NOMO-1 (cell line): Measurements from ENCODE around the gene AGRP.
A peak's percentile ranks its signal among the peaks of the same experiment; 100 is the strongest.
"Not testable (repeated sequence)": the region's sequence is repeated elsewhere in the genome, so short reads cannot be mapped to it uniquely, and the experiment has no call there.

Experiments used
- DNase-seq, 2 experiments: peaks; one replicate each; lab custom pipeline; 2025; ENCODE audit not compliant: unreplicated experiment in 2 of 2; lab: John Stamatoyannopoulos, UW

The AGRP gene, protein sequence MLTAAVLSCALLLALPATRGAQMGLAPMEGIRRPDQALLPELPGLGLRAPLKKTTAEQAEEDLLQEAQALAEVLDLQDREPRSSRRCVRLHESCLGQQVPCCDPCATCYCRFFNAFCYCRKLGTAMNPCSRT

DNA sequence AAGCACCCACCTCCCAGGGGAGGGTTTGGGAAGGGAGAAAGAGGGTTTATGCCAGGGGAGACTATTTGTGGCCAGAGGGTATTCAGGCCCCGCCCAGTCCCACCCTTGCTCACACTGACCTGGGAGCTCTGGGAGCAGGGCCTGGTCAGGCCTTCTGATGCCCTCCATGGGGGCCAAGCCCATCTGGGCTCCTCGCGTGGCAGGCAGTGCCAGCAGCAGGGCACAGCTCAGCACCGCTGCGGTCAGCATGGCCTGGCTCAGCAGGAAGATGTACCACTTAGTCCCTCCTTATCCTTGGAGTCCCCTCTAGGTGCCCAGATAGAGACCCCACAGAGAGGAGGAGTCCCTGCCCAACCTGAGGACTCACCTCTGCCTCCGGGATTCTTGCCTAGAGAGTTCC is at the start of gene AGRP:
TSS of gene AGRP (minus strand) at position 398 of the 400 bp plus-strand sequence. CDS start at position 249, 149 bp downstream.
- DNase-seq, result no peak

DNA sequence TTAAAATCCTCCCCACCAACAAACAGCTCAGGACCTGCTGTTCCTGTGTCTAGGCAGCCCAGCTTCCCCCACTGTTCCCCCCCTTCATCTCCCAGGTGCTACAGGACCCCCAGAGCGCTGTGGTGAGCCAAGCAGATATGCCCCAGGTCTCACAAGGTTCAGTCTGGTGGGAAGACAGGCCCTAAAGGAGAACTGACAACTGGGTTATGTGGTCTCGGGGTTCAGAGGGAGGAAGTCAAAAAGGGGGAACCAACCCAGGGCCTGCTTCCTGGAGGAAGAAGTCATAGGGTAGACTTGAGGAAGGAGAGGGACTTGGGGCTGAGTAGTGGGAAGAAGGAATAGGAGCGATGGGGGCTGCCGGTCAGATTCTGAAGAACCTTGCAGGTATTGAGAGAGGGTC is 47.9 kb upstream of the AGRP start:
- DNase-seq, result peak; percentile 63 to 78

DNA sequence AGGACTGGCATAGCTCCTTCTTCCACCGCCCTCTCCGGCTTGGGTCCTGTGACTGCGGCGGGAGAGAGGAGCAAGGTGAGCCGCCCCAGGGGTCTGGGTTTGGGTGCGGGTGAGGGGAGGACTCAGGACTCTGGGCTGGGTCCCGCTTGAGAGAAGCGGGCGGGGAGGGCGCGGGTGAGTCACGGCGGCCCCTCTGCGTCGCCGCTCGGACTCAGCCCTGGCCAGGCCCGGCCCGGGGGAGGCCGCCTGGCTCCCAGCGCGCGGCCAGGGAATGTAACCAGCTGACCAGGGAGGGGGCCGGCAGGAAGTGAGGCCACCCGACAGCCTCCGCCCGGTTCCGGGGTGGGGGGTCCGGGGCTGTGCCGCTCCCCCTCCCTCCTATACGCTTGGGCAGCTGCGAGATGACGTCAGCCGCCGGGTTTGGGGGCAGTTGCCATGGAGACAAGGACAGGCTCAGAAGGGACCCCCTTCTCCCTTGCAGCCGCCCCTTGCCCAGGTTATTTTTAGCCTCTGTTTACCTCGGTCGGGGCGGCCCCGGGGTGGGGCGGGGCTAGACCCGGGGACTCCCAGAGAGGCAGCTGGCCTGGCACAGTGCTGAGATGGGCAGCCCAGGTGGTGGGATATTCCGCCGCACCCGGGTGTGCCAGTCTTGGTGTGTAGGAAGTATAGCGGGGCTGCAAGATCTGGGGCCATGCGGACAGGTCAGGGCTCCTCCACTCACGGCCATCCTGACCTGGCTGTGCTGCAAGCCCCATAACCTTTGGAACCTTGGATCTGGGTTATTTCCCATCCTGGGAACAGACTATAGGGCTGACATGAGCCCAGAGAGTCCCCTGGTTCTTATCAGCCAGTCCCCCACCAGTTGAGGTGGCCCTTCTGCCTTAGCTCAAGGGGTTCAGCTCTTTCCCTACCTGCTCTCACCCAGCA is 46.9 kb upstream of the AGRP start:
- no peak for DNase-seq

DNA sequence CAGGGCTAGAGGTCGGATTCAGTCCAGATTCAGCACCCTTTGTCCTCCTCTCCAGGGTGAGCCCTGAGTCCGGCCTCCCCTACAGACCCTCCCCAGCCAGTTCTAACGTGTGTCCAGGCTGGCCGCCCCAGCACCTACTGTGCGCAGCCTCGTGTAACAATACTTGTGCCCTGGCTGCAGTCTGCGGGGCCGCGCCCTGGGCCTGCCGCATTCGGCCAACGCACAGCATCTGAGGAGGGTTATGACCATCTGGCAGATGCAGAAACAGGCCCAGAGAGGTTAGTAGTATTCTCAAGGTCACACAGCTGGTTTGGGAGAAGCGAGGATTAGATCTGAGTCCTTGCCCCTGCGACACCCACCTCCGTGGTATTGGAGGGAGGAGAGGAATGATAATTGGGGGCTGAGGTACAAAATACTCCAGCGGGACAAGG is 46.2 kb upstream of the AGRP start:
- no peak for DNase-seq

DNA sequence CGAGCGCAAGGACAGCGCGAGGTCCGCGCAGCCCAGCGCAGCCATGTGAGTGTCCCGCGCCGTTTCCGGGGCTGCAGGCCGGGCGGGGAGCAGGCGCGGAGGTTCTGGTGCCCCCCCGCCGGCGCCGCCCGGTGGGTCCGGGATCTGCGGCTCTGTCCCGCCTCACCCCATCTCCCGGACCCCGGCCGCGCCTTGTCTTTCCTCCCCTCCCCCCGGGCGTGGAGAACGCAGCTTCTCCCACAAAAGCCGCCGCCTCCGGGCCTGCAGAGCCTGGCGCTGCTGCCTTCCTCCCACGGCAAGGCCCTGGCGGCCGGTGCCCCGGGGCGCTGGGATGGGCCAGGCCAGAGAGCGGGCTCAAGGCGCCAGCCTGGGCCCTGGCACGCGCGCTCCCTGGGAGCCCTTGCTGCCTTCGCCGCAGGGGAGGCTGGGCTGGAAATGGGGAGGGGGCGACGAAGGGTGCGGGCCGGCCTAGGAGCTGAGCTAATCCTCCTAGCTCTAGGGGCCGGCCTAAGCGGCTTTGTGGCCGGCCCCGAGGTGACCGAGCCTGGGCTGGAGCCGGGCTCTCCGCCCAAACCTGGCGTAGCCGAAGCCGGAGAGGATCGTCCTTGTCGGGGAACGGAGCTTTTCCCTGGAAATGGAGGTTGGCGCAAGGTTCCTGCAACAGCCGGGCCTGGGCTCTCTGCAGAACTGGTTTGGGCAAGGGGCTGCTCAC is 45.7 kb upstream of the AGRP start:
- DNase-seq, result no peak

DNA sequence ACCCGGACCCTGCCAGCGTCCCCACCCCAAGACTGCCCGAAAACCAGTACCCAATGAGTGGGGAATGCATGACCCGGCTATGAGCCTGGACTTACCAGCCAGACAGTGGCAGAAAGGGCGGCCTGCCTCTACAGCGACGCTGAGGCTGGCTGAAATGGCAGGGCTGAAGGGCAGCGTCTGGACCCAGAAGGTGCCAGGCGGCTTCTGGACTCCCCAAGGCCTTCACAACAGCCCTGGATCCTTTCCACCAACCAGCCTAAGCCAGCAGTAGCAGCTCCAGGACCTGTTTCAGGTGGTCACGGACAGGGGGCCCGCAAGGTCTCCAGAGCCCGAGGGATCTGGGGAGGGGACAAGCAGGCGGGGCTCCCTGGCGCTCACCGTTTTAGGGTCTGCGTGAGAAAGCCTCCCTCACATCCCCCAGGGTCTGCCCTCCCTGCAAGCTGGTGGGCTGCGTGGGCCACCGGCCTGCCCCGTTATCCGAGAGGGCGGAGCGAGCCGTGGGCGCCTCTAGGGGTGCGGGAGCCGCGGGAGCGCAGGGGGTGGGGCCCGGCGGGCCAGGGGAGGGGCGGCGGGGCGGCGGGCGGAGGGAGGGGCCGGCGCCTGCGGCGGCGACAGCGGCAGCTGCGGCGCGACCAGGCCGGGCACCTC is 45.0 kb upstream of the AGRP start, which contains the start of gene RIPOR1:
TSS of gene RIPOR1 (plus strand) at position 608 of the 648 bp plus-strand sequence. CDS start 9,618 bp downstream, outside the sequence.
- DNase-seq, result no peak

DNA sequence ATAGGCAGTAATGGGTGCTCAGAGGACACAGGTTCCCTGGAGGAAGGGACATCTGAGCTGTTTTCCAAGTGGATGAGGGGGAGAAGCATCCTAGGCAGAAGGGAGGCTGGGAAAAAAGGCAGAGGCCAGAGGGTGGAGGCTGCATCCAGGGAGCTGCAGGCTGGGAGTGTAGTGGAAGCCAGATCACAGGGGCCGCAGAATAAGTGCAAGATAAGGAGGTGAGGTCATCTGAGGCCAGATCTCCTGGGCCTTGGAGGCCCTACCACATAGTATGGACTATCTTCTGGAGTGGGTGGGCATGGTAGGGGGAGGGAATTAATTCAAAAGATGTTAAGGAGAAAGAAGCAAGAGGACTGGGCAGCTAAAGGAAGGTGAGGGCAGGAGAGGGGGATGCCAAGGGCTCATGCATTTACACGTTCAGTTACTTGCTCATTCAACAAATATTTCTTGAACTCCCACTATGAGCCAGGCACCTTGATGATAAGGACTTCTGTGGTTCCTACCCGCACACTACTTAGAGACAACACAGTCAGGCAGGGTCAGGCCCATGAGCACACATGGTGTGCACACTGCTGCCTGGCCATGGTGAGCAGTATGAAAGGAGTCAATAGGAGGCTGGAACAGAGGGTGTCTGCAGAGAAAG is 42.9 kb upstream of the AGRP start:
- DNase-seq, result no peak

DNA sequence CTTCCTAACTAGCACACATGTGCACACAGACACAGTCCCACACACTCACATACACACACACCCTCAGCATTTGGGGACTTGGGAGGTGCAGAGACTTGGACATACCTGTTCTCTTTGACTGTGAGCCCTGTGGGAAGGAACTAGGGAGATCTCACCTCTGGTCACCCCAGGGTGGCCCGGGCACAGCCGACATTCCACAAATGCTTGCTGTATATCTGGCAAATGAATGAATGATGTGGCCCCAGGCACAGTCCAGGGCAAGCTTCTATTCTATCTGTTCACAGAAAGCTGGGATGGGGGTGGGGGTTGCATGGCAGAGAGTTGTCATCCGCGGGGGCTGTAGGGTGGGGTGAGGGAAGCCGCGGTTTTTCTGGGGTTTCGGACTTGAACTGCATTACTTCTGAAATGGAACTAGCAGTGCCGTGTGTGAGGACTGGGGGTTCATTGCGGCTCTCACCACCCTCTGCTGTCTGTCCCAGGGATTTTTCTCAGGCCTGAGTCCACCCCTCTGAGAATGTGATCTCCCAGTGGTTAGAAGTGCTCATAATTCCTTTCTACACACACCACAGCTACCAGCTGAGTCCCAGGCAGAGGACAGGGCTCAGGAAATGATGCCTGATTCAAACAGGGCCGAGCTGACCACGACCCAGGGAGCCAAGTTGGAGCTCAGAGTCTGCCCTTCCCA is 42.0 kb upstream of the AGRP start:
- DNase-seq, result no peak

DNA sequence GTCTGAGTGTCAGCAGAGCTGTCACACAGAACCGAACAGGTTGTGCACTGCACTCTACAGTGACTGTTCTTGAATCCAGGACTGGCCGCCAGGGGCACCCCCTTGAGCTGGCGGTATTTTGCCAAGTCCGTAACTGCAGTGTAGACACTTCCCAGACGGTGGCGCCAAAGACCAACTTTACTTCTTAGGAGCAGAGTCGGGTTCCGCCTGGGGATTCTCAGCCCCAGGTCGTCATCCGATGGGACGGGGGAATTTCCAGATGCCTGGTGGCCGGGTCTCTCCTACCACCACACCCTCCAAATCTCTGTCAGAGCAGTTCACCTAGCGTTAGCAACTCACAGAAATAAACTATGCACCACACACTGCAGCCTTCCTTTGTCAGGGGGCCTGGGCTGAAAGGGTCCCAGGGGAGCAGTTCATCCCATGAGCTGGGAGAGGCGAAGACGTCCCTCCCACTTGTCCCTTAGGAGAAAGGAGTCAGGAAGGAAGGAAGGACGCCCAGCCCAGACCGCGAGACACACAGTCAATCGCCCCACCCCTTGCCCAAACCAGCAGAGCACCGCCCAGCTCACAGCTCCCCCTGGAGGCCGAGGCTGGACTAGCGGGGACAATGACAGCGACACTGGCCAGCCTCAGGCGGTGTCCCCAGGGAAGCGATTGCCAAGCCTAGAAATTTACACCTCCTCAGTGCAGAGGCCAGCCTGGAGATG is 37.9 kb upstream of the AGRP start:
- DNase-seq, result peak; percentile 90 to 92

DNA sequence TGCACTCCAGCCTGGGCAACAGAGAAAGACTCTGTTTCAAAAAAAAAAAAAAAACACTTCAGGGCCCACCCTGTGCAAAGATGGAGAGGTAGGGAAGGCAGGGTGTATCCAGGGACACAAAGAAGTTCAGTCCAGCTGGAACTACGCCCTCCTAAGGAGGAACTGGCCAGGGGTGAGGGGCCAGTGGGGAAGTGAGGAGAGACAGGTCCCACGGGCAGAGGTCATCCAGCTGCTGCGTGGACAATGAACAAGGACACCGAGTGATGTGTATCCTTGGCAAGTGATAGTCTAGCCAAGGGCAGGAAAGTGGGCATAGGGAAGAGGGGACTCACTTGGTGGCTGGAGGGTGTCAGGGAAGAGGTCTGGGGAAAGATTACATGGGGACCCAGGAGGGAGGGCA is 35.9 kb upstream of the AGRP start:
- no peak for DNase-seq

DNA sequence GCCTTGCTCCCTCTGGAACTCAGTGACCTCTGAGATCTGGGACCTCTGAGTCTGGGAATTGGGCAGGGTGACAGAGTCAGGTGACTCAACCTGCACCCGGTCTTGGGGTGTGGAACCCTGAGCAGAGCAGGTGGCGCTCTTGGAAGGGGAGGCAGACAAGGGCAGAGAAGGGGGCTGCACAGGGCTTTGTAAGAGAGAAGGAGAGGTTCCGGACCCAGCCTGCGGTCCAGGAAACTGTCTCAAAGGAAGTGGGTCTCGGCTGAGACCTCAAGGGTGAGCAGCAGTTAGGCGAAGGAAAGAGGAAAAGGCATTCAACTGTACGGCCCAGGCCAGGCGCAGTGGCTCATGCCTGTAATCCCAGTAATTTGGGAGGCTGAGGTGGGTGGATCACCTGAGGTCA is 35.3 kb upstream of the AGRP start:
- DNase-seq, result no peak

DNA sequence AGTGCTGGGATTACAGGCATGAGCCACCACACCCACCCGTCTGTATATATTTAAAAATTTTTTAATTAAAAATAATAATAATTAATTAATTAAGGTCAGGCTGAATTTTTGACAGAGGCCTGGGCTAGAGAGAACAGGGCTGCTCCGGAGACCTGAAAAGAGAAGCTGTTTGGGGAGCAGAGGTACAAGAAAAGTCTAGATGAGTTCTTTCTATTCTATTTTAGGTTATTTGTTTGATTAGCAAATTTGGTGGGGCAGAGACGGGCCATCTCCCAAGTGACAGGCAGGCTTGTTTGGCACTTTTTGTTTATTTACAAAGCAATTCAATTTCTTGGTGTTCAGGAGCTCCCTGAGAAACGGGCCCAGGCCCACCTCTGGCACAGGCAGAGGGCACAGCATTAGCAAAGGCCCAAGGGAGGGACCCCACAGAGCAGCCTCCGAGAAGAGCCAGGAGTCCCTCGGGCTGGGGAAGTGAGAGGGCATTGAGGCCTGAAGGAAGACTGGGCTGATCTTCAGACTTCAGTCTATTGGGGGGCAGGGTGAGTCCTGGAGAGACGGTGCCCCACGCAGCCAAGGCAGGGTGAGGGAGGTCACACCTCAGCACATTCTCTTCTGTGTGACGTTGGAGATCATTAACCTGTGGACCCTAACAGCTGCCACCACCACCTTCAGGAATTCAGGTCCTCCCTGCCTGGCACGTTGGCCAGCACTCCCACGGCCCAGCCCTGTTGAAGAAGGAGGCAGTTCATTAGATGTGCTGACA is 34.5 kb upstream of the AGRP start:
- DNase-seq, result no peak

DNA sequence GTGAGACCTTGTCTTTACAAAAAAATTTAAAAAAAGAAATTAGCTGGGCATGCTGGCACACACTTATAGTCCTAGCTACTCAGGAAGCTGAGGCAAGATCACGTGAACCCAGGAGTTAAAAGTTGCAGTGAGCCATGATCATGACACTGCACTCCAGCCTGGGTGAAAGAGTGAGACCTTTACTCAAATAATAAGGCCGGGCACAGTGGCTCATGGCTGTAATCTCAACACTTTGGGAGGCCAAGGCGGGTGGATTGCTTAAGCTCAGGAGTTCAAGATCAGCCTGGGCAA is 33.8 kb upstream of the AGRP start:
- DNase-seq, result no peak

DNA sequence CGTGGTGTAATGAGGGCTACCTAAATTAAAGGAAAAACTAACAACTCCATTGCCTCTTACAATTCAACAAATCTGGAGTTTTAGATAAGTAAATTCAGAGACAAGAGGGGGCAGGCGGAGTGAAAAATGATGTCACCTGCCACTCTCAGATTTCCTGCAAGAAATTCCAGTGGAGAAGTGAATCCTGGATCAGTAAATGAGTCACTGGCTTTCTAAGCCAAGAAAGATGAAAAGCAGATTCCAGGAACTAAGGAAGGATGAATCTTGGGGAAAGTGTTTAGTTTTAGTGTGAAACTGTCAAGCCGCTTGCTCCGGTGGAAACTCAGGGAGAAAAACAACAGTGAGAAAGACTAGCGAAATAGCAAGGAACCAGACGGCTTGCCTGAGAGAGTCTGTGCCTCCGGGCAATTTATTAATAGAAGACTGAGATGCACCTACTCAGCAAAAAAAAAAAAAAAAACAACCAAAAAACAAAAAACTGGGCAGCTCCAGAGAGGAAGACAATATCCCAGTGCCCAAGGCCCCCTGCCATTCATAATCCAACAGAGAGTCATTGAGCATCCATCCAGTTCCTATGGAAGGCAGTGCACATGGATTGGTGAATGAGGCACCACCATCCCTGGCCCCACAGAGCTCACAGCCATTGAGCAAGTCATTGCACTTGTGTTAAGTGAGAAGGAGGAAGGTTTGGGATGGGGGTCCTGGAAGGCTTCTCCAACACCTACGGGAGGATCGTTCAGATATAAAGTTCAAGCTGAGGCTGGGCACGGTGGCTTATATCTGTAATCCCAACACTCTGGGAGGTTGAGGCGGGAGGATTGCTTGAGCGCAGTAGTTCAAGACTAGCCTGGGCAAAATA is 33.2 kb upstream of the AGRP start:
- DNase-seq, result no peak

DNA sequence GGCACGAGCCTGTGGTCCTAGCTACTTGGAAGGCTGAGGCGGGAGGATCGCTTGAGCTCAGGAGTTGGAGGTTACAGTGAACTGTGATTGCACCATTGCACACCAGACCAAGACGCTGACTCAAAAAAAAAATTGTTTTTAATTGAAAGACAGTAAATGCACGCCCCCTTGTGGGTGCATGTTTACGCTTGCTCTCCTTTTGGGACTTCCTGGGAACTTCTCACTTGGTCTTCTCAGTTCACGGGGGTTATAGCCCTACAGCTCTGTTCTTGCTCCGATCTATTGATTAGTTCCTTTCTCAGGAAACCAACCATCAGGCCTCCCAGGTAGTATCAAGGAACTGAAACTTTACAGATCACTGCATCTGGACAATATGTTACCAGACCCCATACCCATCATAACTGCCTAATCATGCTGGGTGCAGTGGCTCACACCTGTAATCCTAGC is 31.1 kb upstream of the AGRP start:
- peak; percentile 67 to 92 for DNase-seq

DNA sequence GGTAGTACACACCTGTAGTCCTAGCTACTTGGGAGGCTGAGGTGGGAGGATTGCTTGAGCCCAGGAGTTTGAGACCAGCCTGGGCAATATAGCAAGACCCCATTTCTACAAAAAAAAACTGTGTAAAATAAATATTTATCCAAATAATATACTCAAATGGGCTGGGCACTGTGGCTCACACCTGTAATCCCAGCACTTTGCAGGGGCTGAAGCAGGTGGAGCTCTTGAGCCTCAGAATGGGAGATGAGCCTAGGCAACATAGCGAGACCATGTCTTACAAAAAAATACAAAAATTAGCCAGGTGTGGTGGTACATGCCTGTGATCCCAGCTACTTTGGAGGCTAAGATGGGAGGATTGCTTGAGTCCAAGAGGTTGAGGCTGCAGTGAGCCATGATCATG is 30.5 kb upstream of the AGRP start:
- not testable (repeated sequence) for DNase-seq

DNA sequence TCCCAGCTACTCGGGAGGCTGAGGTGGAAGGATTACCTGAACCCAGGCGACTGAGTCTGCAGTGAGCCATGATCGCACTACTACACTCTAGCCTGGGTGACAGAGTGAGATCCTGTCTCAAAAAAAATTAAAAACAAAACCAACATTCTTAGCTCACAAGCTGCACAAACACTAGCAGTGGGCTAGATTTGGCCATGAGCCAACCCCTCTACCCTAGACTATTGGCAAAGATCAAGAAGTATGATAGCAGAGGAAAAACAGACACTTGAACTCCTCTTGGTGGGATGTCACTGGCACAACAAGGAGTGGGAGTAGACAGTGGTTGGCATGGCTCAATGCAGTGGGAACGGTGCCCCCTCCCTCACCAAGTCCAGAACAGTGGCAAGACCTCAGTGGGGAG is 25.7 kb upstream of the AGRP start:
- no peak for DNase-seq

DNA sequence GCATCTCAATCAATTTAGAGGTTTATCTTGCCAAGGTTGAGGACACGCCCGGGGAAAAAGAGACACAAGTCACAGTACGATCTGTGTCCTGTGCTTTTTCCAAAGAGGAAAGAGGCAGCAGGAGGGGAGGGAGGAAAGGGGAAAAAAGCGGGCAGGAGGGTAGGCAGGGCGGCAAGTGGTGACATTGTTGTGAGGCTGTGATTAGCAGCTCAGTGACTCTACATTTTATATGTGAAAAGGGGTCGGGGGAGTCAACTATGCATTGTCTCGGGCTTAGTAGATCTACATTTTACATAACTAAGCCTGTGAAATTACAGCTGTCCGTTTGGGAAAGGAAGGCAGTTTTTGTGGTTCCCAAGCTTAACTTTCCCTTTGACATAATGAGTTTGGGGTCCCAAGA is 23.1 kb upstream of the AGRP start:
- DNase-seq, result no peak
